HepG2 (cell line): Measurements from ENCODE around the gene CFTR. TPM values are rescaled to one million over a fixed set of nuclear protein-coding genes. Genes with fewer than 3 reads are reported as not detected.

Experiments
- ATAC-seq: fragments of 200-7000 bp; cut with Tn5 transposase; 3 replicates; pipeline ENCODE4 v1.9.1; 2020; ENCODE audit warnings: mild to moderate bottlenecking, moderate library complexity
- BruUV-seq: library from RNA; stranded (reverse); fragments of 400-500 nt; replicated peaks from 2 replicates; lab custom pipeline; 2021; lab: Mats Ljungman, UMichigan
- CTCF ChIA-PET: fragments of 300-600 bp; formaldehyde crosslinking; extraction: SDS; loops from one replicate; lab custom pipeline; 2021; ENCODE audit warnings: low total read pairs, inconsistent platforms, low intra/inter-chr PET ratio; lab: Yijun Ruan, JAX
- POLR2A ChIA-PET: fragments of 350-600 bp; sonication (Branson Sonifier 250); formaldehyde crosslinking; loops from one replicate; lab custom pipeline; 2020; ENCODE audit warnings: antibody characterized with exemption, inconsistent platforms; lab: Yijun Ruan, JAX
- DNase-seq: peaks from one replicate; pipeline ENCODE4 v3.0.0-alpha.2; 2015; ENCODE audit warnings: low spot score
- FAIRE-seq: peaks from 3 replicates; lab custom pipeline; 2011; peaks lifted over from hg19 to GRCh38; lab: Jason Lieb, UNC
- H2AFZ ChIP-seq: one replicate; pipeline ENCODE4 v1.6.1; 2011; ENCODE audit warnings: low read length, inconsistent platforms
- H3K27ac ChIP-seq: fragments of 300-600 bp; 3 replicates; pipeline ENCODE4 v1.8.0; 2011; ENCODE audit warnings: mixed run types, mild to moderate bottlenecking, mixed read lengths, low read length, inconsistent platforms; ENCODE audit not compliant: insufficient read depth; ENCODE audit errors: extremely low read length
- H3K27me3 ChIP-seq, 2 experiments: fragments of 200-600 bp in 1 of 2; 2 replicates in 1 of 2; 3 replicates in 1 of 2; pipeline versions ENCODE4 v1.6.0 to v1.8.0; 2011; ENCODE audit warnings: low read length in 2 of 2, mild to moderate bottlenecking in 2 of 2, moderate library complexity in 2 of 2, inconsistent platforms in 1 of 2; ENCODE audit not compliant: insufficient read depth in 2 of 2, control insufficient read depth in 1 of 2
- H3K36me3 ChIP-seq, 2 experiments: fragments of 200-600 bp in 1 of 2; replicated peaks in 1 of 2; 2 replicates in 1 of 2; 3 replicates in 1 of 2; pipeline versions ENCODE4 v1.5.1 to v1.8.0; 2011; ENCODE audit warnings: low read length in 2 of 2, inconsistent platforms in 1 of 2; ENCODE audit not compliant: insufficient read depth in 2 of 2, control insufficient read depth in 1 of 2
- H3K4me1 ChIP-seq: 2 replicates; pipeline ENCODE4 v1.5.1; 2012; ENCODE audit warnings: low read length, inconsistent platforms; ENCODE audit not compliant: insufficient read depth
- H3K4me2 ChIP-seq: 2 replicates; pipeline ENCODE4 v1.6.0; 2011; ENCODE audit warnings: low read depth, low read length, inconsistent platforms
- H3K4me3 ChIP-seq, 3 experiments: fragments of 200-600 bp in 1 of 3; sonication (generic), shearing (Covaris generic) in 1 of 3; replicated peaks in 1 of 3; 2 replicates each; pipeline ENCODE4 v1.5.1; 2011 to 2016; ENCODE audit warnings: low read length in 3 of 3, inconsistent platforms in 2 of 3, low read depth in 2 of 3, mild to moderate bottlenecking in 2 of 3, control low read depth in 1 of 3, mixed read lengths in 1 of 3; ENCODE audit not compliant: insufficient read depth in 1 of 3
- H3K79me2 ChIP-seq: one replicate; pipeline ENCODE4 v1.6.1; 2011; ENCODE audit warnings: low read length, inconsistent platforms; ENCODE audit not compliant: insufficient read depth
- H3K9ac ChIP-seq: 2 replicates; pipeline ENCODE4 v1.6.0; 2011; ENCODE audit warnings: mild to moderate bottlenecking, low read depth, low read length, inconsistent platforms; ENCODE audit not compliant: insufficient read depth
- H3K9me3 ChIP-seq: 2 replicates; pipeline ENCODE4 v1.5.1; 2012; ENCODE audit warnings: mild to moderate bottlenecking, low read length
- H4K20me1 ChIP-seq: 2 replicates; pipeline ENCODE4 v1.6.0; 2011; ENCODE audit warnings: inconsistent platforms, mild to moderate bottlenecking, low read length, moderate library complexity; ENCODE audit not compliant: insufficient read depth
- ATF7-NPFF ChIP-seq: sonication (generic); formaldehyde crosslinking; IDR thresholded peaks from 2 replicates; pipeline ENCODE4 v1.8.1; 2023; ENCODE audit warnings: mild to moderate bottlenecking, low read depth, missing genetic modification reagents, moderate library complexity
- FOXO1 ChIP-seq: sonication (generic); formaldehyde crosslinking; IDR thresholded peaks from 2 replicates; pipeline ENCODE4 v1.4.0; 2020; ENCODE audit warnings: missing genetic modification reagents
- FOXP4 ChIP-seq: sonication (generic); formaldehyde crosslinking; IDR thresholded peaks from 2 replicates; pipeline ENCODE4 v1.4.0; 2020; ENCODE audit warnings: missing genetic modification reagents
- GABPA ChIP-seq, 2 experiments: IDR thresholded peaks; 2 replicates each; pipeline ENCODE4 v1.6.1; 2011 to 2016; ENCODE audit warnings: low read depth in 2 of 2, low read length in 1 of 2, missing biosample characterization in 1 of 2, missing genetic modification characterization in 1 of 2
- HNRNPUL1 ChIP-seq: fragments of 200-400 bp; formaldehyde crosslinking; IDR thresholded peaks from 2 replicates; pipeline ENCODE4 v1.6.1; 2017; ENCODE audit warnings: low read depth, mild to moderate bottlenecking, low read length, moderate library complexity
- HOXA9 ChIP-seq: sonication (generic); formaldehyde crosslinking; IDR thresholded peaks from 2 replicates; pipeline ENCODE4 v1.8.1; 2022; ENCODE audit warnings: missing genetic modification reagents, mild to moderate bottlenecking, moderate library complexity, borderline replicate concordance
- KDM5B ChIP-seq: sonication (generic); formaldehyde crosslinking; IDR thresholded peaks from 2 replicates; pipeline ENCODE4 v1.4.0; 2020; ENCODE audit warnings: missing genetic modification reagents, mild to moderate bottlenecking, borderline replicate concordance
- KDM6A ChIP-seq: IDR thresholded peaks from 2 replicates; pipeline ENCODE4 v1.6.1; 2016; ENCODE audit warnings: low read depth
- MIER2 ChIP-seq: IDR thresholded peaks from 2 replicates; pipeline ENCODE4 v1.6.1; 2016; ENCODE audit warnings: missing biosample characterization, missing genetic modification reagents
- MXI1 ChIP-seq: IDR thresholded peaks from 3 replicates; pipeline ENCODE4 v1.6.1; 2012; ENCODE audit warnings: low read depth, low read length, inconsistent platforms, borderline replicate concordance
- NFE2L1 ChIP-seq: sonication (generic); formaldehyde crosslinking; IDR thresholded peaks from 2 replicates; pipeline ENCODE4 v1.4.0; 2020; ENCODE audit warnings: missing genetic modification reagents, mild to moderate bottlenecking, borderline replicate concordance
- PRMT3 ChIP-seq: sonication (generic); formaldehyde crosslinking; IDR thresholded peaks from 2 replicates; pipeline ENCODE4 v1.8.1; 2022; ENCODE audit warnings: low read depth, mild to moderate bottlenecking, moderate library complexity, missing genetic modification reagents, borderline replicate concordance
- SIX4 ChIP-seq: sonication (generic); formaldehyde crosslinking; IDR thresholded peaks from 2 replicates; pipeline ENCODE4 v1.4.0; 2020; ENCODE audit warnings: missing genetic modification reagents
- ZNF12 ChIP-seq: sonication (generic); formaldehyde crosslinking; IDR thresholded peaks from 2 replicates; pipeline ENCODE4 v1.5.0; 2020; ENCODE audit warnings: missing genetic modification reagents
- ZNF275 ChIP-seq: sonication (generic); formaldehyde crosslinking; IDR thresholded peaks from 2 replicates; pipeline ENCODE4 v1.8.0; 2022; ENCODE audit warnings: missing genetic modification reagents, mild to moderate bottlenecking, inconsistent platforms, borderline replicate concordance
- ZNF326 ChIP-seq: sonication (generic); formaldehyde crosslinking; IDR thresholded peaks from 2 replicates; pipeline ENCODE4 v1.4.0; 2020; ENCODE audit warnings: missing genetic modification reagents, borderline replicate concordance
- WGBS: methylation state at CpG from one replicate; pipeline ENCODE4 v1.1.6; 2017; ENCODE audit warnings: low lambda C conversion rate; 5-methylcytosine and 5-hydroxymethylcytosine counted together
- in situ Hi-C: cut with HindIII; loops from 2 replicates; pipeline ENCODE4 v1.10.0; 2017; ENCODE audit warnings: low pct_unique_long_range_greater_than_20kb; ENCODE audit not compliant: extremely low pct_ligation_motif_present
- intact Hi-C: fragments of 100-400 bp; cut with micrococcal nuclease; formaldehyde crosslinking; loops from one replicate; pipeline ENCODE4 v1.10.0; 2022; ENCODE audit not compliant: unreplicated experiment
- polyA plus RNA-seq, 8 experiments: library from polyadenylated mRNA; depleted of rRNA in 3 of 8; stranded (reverse) in 7 of 8; unstranded in 1 of 8; fragments of >200 nt; fragmentation: Illumina TruSeq in 4 of 8; extraction: Trizol in 4 of 8; gene quantifications; 2 replicates each; pipeline versions ENCODE4 v1.2.1 to v1.2.3, GENCODE V29; 2011 to 2016; ENCODE audit warnings: low read depth in 4 of 8, missing spikeins in 1 of 8, mixed read lengths in 1 of 8; ENCODE audit not compliant: insufficient read depth in 1 of 8
- total RNA-seq, 5 experiments: library from RNA; depleted of rRNA; stranded (reverse); fragments of >200 nt; fragmentation: Illumina TruSeq; extraction: Trizol; gene quantifications; 2 replicates each; pipeline ENCODE4 v1.2.3, GENCODE V29; 2016; ENCODE audit warnings: low read depth in 1 of 5

The CFTR gene
- total and polyA plus RNA-seq, 2 of the 13 experiments (the other 11 are each of a cell fraction or from before 2014, with no cell fraction given): not detected

DNA sequence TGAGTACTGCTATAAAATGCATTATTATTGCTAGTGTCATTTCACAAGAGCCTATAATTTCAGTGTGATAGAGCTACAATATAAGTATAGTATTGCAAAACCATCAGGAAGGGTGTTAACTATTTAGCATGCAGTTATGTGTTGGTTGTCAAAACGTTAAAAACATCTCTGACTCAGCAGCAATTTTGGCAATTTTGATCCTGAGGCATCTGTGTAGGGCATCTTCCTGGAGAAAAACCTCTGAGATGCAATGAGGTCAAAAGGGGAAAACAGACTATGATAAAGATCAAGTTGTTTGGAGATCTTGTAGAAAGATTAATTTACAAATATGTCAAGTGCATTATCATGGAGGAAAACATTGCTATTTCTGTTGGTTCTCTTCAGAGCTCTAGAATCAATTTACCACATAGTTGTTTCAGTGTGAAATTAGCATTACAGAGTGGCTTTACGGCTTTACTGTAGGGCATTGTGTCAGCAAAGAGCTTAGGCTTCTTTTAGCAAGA lies 5.3 kb downstream of the CFTR start:
- in situ Hi-C loops: no loop called here
- H3K36me3 ChIP-seq: no peaks in the 10 kb centered on the region
- no peaks in the 10 kb centered on the region for H3K9me3 ChIP-seq
- 38% methylated on average over 2 of the region's 2 CpGs for WGBS
- CTCF ChIA-PET: no interaction called here
- BruUV-seq: no TSS peak
- TF ChIP-seq MXI1 (no peak), ATF7-NPFF (no peak)
- no peak for FAIRE-seq
- H3K9ac ChIP-seq: no peak overlapping the region
- intact Hi-C loops: loop anchor here (10.0 kb wide), 1 partner anchor 170 kb away; no protein-coding TSS in a partner anchor
- no peaks in the 10 kb centered on the region for H4K20me1 ChIP-seq
- ATAC-seq: no peak
- no peak for DNase-seq
- no peak overlapping the region for H3K4me3 ChIP-seq
- POLR2A ChIA-PET: no interaction called here
- no peak overlapping the region for H3K4me2 ChIP-seq
- H2AFZ ChIP-seq: no peak overlapping the region
- peaks cover 9% of the 10 kb centered on the region for H3K4me1 ChIP-seq
- no peak overlapping the region for H3K27ac ChIP-seq
- H3K79me2 ChIP-seq: no peaks in the 10 kb centered on the region
- no peaks in the 10 kb centered on the region for H3K27me3 ChIP-seq

GRCh38 chr7:117489016-117489415 lies 9.2 kb downstream of the CFTR start:
- H3K27ac ChIP-seq: no peak overlapping the region
- no TSS peak for BruUV-seq
- no peak overlapping the region for H3K4me3 ChIP-seq
- in situ Hi-C loops: no loop called here
- H3K4me1 ChIP-seq: peaks cover 13% of the 10 kb centered on the region
- no peak overlapping the region for H3K4me2 ChIP-seq
- no peak for DNase-seq
- no peaks in the 10 kb centered on the region for H3K9me3 ChIP-seq
- POLR2A ChIA-PET: no interaction called here
- no peak overlapping the region for H3K9ac ChIP-seq
- H2AFZ ChIP-seq: no peak overlapping the region
- no peaks in the 10 kb centered on the region for H4K20me1 ChIP-seq
- H3K36me3 ChIP-seq: no peaks in the 10 kb centered on the region
- no peaks in the 10 kb centered on the region for H3K27me3 ChIP-seq
- no peaks in the 10 kb centered on the region for H3K79me2 ChIP-seq
- 71% methylated on average over 3 of the region's 3 CpGs for WGBS
- CTCF ChIA-PET: no interaction called here
- no peak for ATAC-seq
- intact Hi-C loops: loop anchor here (10.0 kb wide), 1 partner anchor 166 kb away; no protein-coding TSS in a partner anchor
- TF ChIP-seq ZNF326 (CRISPR knock-in tag): no peak
- TF ChIP-seq MIER2 (CRISPR knock-in tag): no peak
- no peak for TF ChIP-seq HOXA9
- no peak for TF ChIP-seq KDM5B (CRISPR knock-in tag)
- no peak for TF ChIP-seq PRMT3 (CRISPR knock-in tag)
- TF ChIP-seq FOXO1 (CRISPR knock-in tag): no peak
- TF ChIP-seq SIX4 (CRISPR knock-in tag): no peak
- TF ChIP-seq ZNF275: no peak
- no peak for TF ChIP-seq GABPA (IDR thresholded peaks at IDR 0.05; ENCODE audit: low read depth, low read length)
- TF ChIP-seq GABPA (CRISPR knock-in tag; IDR thresholded peaks at IDR 0.05; ENCODE audit: low read depth): no peak
- TF ChIP-seq HNRNPUL1: no peak
- no peak for TF ChIP-seq NFE2L1 (CRISPR knock-in tag)
- TF ChIP-seq KDM6A (CRISPR knock-in tag): no peak
- no peak for TF ChIP-seq FOXP4
- TF ChIP-seq ZNF12 (CRISPR knock-in tag): no peak
- TF ChIP-seq, all 625 proteins: peak for 0
- no peak for FAIRE-seq
